LoVo (cell line): ENCODE results near the gene AURKA.
"Not testable (repeated sequence)": the region's sequence is repeated elsewhere in the genome, so short reads cannot be mapped to it uniquely, and the experiment has no call there.

Source experiments
- DNase-seq: peaks from one replicate; pipeline ENCODE4 v3.0.0-alpha.2; 2016; ENCODE audit warnings: low spot score

The AURKA gene

DNA sequence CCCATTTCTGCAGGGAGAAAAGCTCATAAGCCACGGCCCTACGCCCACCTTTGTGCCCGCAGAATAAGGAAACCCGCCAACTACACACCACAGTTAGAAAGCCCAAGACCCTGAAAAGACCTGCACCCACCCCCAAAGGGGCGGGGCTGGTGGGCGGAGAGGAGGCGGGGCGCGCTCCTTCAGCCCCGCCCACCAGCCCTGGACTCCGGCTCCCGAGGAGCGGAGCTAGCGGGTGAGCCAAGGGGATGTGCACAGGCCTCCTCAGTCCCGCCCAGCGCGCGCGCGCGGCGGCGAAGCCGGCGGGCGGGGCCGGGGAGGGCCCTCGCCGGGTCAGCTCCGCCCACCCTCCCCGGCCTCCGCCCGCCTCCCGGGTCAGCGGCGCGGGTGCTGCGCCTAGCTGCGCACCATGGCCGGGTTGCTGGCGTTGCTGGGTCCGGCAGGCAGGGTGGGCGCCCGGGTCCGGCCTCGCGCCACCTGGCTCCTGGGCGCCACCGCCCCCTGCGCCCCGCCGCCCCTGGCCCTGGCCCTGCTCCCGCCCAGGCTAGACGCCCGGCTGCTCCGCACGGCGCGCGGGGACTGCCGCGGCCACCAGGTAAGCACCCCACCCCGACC lies 33.3 kb downstream of the AURKA start, which contains the start of gene FAM210B:
Gene FAM210B, plus strand, starts transcription at position 375 of the 612 bp plus-strand sequence. Its CDS starts 32 bp downstream, at position 407.
- DNase-seq = peak; percentile 88

DNA sequence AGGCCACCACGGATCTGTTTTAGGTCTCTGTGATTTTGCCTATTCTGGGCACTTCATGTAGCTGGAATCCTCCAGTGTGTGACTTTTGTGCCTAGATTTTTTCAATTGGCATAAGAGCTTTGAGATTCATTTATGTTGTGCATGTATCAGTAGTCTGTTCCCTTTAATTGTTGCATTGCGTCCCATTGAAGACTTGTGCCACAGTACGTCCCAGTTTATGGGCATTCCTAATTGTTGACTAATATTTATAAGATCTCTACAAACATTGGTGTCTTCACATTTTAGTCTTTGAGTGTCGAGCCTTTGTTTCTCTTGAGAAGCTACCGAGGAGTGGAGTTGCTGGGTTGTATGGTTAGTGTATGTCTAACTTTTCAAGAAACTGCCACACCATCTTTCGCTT lies 33.9 kb downstream of the AURKA start:
- DNase-seq = peak; percentile 49

DNA sequence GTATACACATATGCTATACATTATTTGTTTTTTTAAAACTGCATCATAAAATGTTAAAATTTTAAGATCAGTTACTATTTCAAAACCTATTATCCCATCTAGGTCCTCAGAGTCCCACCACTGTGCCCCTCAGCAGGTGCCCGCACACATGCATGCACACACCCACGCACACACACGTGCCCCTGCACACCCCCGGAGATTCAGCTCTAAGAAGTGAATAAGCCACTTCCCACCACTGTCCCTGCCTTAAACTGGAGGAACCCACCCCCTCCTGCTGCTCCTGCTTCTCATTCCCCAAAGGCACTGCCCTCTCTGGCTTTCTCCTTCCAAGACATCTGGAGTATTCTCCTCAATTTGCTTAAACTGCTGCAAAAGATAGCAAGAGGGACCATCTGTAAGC lies 38.7 kb downstream of the AURKA start:
- DNase-seq = no peak

DNA sequence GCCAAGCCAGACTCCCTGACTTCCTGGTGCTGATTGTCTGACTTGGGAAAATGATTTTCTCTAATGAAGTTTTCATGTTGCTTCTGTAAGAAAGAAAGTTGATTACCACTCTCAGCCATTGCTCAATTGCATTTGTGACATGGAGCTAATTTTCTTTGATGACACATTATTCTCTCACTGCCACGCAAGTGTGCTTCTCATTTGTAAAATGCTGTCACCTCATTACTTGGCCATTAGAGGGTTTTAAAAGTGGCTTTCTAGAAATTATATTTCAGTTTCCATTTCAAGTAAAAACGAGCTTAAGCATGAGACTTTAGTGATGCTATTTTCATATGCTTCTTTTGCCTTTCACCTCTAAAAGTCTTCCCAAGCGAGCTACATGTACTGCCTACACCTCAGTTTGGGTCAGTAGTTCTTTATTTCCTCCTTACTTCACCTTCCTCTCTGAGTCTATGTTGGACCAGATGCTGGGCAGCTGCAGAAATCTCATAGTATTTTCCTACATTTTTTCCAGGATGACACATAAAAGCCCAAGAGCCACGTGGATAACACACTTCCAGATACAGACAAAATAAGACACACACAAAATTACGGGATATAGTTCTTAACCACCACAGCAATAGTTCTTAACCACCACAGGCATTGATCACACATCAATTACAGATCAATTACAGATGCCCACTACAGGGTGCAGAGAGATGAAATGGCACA lies 39.5 kb downstream of the AURKA start:
- DNase-seq = no peak

DNA sequence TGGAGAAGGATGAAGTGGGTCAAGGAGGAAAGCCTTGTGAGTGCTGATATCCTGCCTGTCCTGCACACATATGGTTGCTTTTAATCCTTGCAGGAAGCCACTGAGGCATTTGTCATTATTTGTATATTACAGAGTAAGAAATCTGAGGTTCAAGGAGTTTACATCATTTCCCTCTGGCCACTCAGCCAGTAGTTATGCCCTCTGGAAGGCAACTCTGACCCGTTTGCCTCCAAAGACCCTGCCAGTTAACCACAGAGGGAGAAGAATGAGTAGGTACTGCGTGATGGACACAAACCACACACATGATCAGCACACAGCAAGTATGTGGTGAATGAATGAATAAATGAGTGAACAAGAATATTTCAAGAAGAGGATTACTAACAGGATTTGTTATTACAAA lies 41.2 kb downstream of the AURKA start:
- DNase-seq = no peak

DNA sequence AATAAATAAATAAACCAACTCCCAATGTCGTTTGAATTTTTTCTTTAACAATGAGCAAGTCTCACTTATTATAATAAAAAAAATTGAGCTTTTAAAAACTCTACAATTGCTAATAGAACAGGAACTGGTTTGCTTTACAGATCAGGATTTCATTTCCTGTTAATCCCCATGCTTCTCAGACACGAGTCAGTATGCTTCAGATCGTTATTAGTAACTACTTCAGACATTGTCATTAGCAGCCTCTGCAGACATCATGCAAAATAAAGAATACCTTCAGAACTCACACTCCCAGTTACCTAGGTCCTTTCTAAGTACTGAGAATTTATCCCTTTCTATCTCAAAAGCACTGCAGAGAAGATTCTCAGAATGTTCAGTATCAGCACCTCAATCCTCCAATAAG lies 43.3 kb downstream of the AURKA start:
- no peak for DNase-seq

DNA sequence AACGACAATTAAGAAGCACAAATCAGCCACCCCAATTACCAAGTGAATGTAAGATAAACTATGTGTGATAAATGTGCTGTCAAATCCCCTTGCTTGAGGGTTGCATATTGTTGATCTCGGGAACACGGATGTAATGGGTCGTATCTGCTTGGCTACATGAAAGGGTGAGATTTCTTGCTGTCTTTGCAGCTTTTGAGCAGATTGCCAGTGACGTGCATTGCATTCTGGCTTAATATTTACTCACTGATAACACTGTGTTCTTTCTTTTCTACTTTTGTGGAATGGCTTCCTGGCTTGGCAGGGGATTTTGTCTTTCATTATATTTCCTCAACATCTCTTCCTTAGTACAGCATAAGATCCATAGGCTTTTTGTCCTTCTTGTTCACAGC lies 43.7 kb downstream of the AURKA start:
- no peak for DNase-seq

DNA sequence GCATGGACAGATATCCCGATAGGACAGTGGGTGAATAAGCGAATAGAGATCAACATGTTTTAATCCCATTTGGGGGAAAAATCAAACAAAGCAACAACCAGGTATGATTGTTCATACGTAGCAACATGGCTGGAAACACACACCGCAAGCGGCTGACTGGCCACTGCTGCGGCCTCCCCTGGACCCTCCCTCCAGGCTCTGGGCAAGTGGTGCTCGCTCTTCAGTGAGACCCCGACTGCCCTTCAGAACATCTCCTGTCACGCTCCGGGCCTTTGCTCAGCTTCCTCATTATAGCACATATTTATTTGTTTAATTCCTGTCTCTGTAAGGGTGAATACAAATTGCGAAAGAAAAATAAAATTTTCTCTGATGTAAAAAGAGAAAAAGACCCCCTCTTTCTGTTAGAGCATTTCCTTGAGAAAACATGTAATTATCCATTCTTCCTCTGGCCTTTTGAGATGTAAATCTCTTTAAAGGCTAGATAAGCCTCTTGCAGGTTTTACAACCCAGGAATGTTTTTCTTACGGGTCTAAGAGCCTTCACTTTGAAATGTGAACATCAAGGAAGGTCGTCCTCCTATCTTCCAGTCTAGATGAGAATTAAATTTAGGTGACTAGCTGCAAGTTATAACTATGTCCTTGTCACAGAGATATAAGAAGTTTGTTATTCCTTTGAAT lies 44.2 kb downstream of the AURKA start:
- DNase-seq = no peak

DNA sequence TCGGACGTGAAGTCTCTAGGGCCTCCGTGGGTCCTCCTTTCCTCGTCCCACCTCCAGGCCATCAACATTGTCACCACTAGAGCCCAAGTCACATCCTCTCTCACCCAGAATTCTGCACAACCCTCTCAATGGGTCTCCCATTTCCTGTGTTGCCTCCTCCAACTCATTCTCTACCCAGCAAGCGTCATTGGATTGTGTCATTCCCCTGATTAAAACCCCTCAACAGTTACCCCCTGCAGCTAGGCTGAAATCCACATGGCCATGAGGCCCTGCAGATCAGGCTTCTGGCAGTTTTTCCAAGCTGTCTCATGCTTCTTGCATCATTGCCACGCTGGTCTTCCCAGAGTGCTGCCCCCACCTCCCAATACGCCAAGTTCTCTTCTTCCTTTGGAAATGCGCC lies 46.1 kb downstream of the AURKA start:
- DNase-seq = no peak

DNA sequence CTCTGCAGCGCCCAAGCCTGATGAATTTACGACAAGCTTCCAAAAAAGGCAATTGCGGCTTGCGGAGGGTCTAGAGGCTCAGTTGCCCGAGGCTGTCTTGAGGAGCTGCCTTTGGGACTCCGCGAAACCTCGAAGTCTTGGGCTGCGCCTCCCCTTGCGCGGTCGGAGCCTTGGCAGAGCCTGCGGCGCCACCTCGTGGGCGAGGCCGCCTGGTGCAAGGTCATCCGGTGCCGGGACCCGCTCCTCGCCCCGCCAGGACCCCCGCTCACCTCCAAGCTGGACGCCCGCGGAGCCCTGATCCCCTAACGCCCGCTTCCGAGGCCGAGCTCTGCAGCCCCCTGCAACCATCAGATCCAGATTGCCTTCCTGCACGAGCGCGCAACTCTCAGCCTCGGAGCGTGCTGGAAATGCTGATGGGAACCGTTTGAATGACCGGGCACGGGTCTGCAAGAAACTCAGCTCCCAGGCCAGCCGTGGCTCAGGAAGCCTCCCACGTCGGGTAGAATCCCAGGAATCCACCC lies 48.1 kb downstream of the AURKA start:
- no peak for DNase-seq

DNA sequence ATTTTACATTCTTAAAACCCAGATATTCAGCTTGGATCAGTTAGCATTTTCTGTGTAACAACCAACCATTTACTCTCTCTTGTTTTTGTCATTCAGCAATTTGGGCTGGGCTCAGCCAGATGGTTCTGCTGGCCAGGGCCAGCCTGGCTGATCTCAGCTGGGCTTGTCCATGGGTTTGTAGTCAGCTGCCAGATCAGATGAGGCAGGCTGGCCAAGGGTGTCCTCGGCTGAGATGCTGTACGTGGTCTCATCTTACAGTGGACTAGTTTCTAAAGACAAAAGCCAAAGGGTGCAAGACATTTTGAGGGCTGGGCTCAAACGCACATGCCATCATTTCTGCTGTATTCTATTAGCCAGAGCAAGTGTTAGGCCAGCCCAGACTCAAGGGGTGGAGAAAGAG lies 49.2 kb downstream of the AURKA start:
- DNase-seq = no peak

DNA sequence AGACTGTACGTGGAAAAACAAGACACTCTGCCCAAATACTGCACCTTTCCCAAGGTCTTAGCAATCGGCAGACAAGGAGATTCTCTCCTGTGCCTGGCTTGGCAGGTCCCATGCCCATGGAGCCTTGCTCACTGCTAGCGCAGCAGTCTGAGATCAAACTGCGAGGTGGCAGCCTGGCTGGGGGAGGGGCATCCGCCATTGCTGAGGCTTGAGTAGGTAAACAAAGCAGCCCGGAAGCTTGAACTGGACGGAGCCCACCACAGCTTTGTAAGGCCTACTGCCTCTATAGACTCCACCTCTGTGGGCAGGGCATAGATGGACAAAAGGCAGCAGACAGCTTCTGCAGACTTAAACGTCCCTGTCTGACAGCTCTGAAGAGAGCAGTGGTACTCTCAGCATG lies 55.3 kb downstream of the AURKA start:
- DNase-seq = not testable (repeated sequence)

DNA sequence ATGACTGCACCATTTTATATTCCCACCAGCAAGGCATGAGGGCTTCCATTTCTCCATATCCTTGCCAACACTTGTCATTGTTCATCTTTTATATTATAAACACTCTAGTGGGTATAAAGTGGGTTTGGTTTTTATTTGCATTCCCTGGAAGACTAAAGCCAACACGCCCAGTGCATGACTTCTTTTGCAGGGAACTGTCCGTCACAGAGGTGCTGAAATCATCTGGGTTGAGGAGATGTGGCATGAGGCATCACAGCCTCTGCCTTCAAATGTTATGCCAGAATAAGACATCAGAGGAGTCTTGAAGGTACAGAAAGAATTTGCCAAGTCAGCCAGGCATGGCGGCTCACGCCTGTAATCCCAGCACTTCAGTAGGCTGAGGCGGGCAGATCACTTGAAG lies 63.2 kb downstream of the AURKA start:
- peak; percentile 2 for DNase-seq

DNA sequence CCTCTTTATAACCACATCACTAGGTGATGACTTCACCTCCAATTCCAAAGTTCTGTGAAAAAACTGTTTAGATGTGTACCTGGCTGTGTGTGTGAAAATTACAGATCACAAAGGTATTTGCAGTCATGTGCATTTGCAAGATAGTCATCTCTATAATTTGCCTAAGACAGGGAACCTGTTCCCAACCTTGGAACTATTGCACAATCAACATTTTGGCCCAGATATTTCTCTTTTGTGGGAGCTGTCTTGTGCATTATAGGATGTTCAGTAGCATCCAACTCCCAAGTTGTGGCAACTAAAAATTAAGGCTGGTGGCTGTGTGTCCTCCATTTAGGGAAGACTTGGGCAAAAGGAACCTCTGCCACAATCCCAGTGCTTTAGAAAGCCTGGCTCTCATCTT lies 67.2 kb downstream of the AURKA start:
- DNase-seq = no peak

DNA sequence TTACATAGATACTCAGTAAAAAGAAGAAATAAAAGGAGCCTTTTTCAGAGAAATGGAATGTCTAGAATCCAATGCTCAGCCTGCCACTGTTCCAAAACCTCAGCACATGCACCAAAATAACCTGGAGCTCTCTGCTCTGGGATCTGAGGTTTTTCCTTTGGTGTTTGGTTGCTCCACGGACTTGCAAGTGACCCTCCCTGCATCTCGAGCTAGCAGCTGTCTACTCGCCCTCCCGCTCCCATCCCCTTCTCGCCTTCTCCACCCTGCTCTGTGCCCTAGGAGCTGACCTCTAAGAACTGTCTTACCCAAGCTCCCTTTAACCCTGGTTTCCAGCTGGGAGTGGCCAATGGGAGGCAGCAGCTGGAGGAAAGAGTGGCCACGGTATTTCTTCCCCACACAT lies 68.4 kb downstream of the AURKA start:
- no peak for DNase-seq

DNA sequence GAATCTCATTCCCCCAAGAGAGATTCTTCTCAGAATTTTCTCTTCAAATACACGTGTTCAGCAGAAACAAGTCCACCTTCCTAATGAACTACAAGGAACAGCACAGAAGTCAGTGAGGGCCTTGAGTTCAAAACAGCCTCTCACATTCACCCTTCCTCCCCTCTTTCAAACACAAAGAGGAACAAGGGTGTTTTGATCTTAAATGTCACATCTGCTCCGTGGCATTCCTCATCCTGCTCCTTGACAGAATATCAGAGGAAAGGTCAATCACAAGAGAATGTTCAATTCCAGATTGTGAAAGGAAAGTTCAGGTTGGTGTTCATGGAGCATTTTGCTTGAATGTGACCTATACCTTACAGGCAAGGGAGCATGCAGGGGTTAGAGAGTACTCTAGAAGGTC lies 68.8 kb downstream of the AURKA start:
- DNase-seq = no peak

DNA sequence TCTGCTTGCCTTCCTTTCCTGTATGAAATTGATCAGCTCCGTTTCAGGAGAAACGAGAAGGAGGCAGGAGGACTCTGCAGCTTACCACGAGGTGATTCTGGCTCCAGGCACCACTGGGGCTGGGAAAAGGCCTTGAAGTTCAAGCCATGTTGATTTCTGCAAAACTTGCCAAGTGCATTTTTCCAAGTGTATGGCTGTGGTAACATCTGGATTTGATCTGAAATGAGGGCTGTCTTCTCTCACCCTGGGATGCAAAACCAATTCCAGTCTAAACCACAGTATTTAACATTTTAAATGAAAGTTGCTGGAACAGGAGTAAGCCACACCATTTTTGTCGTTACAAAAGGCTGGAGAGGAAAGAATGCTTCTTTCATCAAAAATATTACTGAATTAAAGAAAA lies 69.3 kb downstream of the AURKA start:
- no peak for DNase-seq
